HG03060 (cell line): ENCODE results near the gene FAM174C.
A peak's percentile ranks its signal among the peaks of the same experiment; 100 is the strongest.
"Not testable (repeated sequence)": the region's sequence is repeated elsewhere in the genome, so short reads cannot be mapped to it uniquely, and the experiment has no call there.

Experiments used
- ATAC-seq: cut with Tn5 transposase; IDR thresholded peaks from one replicate; pipeline ENCODE4 v1.9.1; 2021; ENCODE audit warnings: low read depth, moderate number of reproducible peaks; ENCODE audit not compliant: unreplicated experiment

FAM174C gene

DNA sequence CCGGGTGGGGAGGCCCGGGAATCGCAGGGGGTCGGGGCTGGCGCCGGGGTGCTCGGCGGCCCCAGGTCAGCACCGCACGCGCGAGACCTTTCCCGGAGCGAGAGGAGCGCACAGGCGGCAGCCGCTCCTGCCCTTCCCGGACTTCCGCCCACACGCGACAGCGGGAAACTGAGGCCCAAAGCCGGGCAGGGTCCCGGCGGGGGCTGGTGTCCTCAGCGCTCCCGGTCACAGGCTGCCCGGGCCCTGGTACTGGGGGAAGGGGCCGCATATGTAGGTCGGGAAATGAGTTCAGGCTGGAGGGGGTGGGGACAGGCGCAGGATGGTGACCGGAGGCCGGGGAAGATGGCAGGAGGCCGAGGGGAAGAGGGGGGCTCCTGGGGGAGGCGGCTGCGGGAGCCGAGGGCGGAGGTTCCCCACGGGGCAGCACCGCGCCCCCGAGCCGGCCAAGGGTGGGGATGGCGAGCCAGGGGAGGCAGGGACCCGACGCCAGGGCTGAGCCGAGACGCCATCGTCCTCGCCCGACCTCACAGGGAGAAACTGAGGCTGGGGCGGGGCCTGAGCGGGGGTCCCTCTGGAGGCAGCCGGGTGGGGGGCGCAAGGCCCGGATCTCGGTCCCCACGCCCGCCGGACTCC lies 38.2 kb upstream of the FAM174C start:
- ATAC-seq = no peak

DNA sequence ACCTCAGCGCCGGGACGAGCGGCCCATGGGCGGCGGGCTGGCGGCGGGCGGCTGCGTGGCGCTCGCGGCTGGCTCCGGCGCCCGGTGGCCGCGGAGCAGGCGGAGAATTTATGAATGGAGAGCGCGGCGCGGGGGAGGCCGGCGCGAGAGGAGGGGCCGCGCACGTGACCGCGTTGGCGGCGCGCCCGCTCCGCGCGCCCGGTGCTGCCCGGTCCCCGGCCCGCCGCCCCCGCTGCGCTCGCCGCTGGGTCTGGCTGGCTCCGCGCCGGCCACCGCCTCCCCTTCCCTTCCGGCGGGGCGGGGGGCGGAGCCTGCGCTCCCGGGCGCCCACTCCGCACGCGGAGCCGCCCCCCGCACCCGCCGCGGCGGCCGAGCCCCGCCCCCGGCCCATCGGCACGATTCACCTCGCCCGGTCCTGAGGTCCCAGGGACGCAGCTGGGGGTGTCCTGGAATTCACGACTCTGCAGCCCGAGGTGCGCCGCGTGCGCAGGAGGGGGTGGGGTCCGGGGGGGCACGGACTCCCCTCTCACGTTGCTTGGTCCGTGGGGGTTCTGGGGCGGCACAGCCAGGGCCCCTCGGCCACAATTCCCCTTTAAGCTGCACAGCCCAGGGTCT lies 37.5 kb upstream of the FAM174C start, which contains the start of gene CBARP:
Gene CBARP, minus strand, starts transcription at position 252 of the 615 bp plus-strand sequence. CDS start 1,905 bp downstream, outside the sequence.
- ATAC-seq = no peak

DNA sequence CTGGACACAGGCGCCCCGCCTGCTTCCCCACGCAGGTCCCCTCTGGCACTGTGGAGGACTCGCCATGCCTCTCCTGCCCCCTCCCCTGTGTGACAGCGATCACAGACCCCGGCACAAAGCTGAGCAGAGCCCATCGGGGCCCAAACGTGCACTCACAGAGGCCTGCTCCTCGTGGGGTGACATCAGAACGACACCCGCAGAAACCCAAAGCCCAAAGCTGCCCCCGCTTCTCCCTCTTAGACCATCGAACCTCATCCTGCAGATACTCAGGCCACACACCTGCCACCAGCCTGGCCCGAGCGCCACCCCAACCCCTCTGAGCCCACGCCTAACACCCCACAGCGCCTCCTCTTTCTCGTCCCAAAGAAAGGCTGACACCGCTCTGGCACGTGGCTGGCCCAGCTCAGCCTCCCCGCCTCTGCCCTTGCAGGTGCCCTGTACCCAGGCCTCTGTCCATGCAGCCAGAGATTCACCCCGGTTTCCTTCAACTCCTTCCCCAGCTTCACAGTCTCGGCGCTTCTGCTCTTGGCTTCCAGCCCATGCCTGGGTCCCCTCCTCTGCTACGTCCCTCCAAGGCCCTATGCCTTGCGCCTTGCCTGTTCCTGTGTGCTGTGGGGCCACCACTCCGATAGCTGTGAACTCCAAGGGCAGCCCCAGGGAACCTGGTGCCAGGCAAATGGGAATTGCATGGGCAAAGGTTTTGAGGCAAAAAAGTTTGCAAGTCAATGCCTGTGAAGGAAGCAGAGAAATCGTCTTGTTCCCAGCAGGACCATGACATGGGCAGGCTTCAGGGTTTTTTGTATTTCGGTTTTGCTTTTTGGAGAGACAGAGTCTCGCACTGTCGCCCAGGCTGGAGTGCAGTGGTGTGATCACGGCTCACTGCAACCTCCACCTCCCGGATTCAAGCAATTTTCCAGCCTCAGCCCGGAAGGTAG lies 36.7 kb upstream of the FAM174C start:
- no peak for ATAC-seq

DNA sequence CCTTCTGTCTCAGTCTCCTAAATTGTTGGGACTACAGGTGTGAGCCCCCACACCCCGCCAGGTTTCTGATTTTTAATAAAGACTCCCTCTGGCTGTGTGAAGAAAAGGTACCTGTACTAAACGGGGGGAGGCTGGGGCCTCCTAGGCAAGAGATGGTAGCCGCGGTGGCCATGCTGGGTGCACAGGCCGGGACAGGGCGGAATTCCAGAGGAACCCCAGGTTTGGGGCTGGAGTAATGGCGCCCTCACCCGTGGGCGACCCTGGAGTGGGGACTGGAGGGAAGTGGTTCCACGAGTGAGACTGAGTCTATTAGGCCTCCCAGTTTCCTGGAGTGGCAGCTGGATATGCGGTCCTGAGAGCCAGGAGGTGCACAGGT lies 35.9 kb upstream of the FAM174C start:
- ATAC-seq = no peak

DNA sequence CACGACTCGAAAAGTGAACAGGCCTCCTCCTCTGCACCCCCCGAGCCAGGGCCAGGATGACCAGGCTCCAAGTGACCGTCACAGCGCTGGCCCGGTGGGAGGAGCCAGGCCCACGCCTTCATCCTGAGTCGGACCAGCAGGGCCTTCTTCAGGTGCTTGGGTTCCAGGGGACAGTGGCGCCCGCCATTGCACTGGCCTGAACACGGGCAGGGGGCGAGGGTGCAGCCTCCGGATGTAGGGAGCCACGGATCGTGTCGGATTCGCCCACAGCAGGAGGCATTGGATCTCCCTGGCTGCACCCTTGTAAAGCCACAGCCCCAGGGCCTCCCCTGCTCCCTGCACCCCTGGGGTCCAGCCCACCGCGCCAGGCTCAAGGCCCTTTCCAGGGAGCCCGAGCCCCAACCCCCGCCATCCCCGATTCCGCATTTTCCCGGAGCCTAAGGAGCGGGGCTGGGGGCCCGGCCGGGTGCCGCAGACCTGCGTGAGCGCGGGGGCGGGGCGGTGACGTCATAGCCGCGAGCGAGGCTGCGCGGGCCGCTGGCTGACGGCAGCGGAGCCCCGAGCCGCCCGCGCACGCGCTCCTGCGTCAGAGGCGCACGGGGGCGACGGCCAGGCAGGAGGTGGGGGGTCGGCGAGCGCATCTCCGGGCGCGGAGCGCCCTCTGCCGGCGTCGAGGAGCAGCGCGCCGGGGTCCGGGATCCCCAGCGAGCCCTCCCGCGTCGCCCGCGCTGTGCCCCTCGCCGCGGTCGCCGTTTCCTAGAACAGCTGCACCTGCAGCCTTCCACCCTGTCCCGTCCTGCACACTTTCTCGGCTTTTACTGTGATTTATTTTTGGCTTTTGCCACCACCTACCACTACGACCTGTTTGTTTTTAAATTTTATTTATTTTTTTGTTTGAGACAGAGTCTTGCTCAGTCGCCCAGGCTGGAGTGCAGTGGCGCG lies 35.3 kb upstream of the FAM174C start:
- ATAC-seq = no peak

DNA sequence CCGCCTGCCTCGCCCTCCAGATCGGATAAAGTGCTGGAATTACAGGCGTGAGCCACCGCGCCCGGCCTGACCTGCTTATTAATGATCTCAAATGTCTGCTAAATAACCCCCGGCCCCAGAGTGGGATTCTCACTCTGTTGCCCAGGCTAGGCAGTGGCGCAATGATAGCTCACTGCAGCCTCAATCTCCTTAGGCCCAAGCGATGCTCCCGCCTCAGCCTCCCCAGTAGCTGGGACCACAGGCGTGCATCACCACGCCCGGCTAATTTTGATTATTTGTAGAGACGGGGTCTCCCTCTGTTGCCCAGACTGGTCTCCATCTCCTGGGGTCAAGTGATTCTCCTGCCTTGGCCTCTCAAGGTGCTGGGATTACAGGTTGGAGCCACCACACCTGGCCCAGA lies 34.4 kb upstream of the FAM174C start:
- no peak for ATAC-seq

DNA sequence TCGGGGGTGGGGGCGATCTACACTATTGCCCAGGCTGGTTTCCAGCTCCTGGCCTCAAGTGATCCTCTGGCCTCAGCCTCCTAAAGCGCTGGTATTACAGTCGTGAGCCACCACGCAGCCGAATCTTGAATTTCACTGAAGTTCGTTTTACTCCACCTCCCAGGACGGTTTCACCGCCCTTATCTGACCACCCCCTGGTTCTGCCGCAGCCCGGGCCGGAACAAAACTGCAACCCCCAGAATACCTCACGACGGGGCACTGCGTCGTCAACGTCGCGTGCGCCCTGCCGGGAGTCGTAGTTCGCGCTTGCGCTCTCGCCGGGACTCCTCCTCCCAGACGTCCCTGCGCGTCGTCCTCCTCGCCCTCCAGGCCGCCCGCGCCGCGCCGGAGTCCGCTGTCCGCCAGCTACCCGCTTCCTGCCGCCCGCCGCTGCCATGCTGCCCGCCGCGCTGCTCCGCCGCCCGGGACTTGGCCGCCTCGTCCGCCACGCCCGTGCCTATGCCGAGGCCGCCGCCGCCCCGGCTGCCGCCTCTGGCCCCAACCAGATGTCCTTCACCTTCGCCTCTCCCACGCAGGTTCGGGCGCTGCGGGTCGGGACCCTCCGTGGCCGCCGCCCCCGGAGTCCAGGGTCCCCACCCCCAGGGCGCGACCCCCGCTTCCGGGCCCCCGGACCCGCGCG lies 33.8 kb upstream of the FAM174C start, which contains the start of gene ATP5F1D:
Gene ATP5F1D, plus strand, starts transcription at position 335 of the 679 bp plus-strand sequence. Its CDS starts 100 bp downstream, at position 435.
- peak; percentile 48 for ATAC-seq

DNA sequence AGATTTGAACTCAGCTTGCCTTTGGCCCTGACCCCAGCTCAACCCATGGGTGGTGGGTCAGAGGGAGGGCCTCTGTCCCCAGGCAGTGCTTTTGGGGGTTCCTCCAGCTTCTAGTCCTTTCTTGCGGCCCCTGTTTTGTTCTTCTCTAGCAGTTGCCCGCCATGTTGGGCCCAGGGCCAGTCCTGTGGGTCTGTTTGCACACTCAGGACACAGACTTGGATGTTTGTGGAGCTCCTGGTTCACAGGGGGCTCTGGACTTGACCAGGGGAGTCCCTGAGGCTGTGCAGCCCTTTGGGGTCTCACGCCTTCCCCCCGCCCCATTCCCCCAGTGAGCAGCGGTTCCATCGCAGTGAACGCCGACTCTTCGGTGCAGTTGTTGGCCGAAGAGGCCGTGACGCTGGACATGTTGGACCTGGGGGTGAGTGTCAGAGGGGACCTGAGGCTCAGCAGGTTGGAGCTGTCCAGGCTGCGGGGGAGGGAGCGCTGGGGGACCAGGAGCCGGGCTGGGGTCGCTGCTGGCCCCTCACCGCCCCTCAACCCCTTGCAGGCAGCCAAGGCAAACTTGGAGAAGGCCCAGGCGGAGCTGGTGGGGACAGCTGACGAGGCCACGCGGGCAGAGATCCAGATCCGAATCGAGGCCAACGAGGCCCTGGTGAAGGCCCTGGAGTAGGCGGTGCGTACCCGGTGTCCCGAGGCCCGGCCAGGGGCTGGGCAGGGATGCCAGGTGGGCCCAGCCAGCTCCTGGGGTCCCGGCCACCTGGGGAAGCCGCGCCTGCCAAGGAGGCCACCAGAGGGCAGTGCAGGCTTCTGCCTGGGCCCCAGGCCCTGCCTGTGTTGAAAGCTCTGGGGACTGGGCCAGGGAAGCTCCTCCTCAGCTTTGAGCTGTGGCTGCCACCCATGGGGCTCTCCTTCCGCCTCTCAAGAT lies 31.3 kb upstream of the FAM174C start:
- no peak for ATAC-seq

DNA sequence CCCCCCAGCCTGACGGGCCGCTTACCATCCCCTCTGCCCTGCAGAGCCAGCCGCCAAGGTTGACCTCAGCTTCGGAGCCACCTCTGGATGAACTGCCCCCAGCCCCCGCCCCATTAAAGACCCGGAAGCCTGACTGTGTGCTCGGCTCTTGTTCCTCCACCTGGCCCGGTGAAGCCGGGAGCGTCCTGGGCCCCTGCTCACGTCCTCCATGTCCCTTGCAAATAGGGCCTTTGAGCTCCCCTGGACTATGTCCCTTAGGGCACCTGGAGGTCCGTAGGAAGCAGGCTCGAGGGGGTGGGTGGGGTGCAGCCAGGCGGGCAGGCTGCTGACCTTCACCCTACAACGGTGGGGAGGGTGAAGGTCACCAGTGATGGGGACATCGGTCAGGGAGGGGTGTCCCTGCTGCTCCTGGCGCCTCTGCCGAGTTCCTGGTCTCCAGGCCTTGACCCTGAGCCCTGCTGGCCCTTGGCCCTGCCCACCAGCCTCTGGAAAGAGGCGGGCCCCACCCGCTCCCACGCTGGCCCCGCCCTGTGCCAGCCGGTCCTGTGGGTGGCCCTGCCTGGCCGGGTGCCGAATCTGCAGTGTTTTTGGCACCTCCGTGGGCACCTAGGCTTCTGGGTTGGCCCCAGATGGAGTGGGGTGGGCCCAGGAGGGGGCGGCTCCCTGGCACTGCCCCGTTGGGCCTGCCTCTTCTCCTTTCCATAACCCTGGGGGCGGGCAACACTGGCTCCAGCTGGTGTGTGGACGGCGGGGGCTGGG lies 30.5 kb upstream of the FAM174C start:
- ATAC-seq = no peak

DNA sequence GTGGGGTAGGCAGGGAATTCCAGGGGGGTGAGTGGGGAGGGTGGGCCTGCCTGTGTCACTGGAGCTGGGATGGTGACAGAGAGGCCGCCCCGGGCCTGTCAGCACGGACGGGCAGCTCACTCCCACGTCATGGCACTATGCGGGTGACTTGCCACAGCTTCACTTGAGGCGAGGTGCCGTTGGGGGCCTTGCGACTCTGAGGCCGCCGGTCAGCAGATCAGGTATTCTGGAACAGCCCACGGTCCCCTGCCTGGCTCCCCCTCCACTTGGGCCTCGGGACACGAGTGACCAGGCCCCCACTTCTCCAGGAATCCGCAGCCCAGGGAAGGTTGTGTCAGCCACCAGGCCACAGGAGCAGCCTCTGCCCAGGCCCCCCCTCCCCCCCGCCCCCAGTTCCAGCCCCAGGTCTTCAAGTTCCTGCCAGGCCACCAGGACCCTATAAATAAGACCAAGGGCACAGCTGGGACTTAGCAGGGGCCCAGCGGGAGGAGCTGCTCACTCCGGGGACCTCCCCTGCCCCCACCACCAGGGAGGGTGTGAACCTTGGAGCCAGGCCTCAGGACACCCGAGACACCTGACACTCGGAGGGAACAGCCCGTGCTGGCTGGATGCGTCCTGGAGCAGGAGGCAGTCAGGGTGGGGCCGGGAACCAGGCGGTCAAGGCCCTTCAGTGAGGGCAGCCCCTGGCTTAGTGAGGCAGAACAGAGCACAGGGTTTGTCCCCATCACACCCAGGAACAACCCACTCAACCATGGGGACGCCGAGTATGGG lies 29.7 kb upstream of the FAM174C start:
- ATAC-seq = no peak

DNA sequence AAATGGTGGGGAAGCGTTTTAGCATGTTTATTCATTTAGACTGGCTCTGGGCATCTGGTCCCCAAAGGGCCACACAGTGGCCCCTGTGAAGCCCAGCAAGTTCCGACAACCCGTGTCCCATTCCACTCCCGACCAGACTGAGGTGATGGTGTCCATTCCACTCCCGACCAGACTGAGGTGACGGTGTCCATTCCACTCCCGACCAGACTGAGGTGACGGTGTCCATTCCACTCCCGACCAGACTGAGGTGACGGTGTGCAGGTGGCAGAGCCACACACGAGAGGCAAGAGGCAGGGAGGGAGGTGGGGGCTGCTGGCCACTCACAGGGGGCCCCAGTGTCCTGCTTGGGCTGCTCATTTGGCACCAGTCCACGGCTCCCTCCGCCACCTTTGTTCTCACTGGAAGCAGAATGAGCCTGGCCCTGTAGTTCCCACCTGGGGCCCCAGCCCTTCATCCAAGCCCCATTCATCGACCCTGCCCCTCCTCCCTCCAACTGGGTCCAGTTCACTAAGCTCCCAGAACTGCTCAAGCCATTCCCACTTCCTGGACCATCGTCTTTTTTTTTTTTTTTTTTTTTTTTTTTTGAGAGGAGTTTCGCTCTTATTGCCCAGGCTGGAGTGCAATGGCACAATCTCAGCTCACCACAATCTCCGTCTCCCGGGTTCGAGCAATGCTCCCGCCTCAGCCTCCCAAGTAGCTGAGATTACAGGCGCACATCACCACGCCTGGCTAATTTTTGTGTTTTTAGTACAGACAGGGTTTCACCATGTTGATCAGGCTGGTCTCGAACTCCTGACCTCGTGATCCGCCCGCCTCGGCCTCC lies 28.9 kb upstream of the FAM174C start:
- ATAC-seq = not testable (repeated sequence)

DNA sequence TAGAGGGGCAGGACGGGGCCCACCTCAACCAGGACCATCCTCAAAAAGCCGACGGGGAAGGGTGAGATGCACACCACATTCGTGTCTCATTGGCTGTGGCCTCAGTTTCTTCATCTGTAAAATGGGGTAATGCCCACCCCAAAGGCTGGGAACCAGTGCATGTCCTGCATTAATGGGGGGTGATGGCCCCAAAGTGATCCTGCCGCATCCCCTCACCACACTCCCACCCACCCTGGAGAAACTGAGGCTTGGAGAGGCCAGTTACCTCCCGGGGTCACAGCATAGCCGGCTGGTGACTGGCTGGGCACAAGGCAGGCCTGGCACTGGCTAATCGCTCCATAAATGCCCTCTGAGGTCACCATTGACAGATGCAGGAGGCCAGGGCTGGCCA lies 27.6 kb upstream of the FAM174C start:
- ATAC-seq = no peak

DNA sequence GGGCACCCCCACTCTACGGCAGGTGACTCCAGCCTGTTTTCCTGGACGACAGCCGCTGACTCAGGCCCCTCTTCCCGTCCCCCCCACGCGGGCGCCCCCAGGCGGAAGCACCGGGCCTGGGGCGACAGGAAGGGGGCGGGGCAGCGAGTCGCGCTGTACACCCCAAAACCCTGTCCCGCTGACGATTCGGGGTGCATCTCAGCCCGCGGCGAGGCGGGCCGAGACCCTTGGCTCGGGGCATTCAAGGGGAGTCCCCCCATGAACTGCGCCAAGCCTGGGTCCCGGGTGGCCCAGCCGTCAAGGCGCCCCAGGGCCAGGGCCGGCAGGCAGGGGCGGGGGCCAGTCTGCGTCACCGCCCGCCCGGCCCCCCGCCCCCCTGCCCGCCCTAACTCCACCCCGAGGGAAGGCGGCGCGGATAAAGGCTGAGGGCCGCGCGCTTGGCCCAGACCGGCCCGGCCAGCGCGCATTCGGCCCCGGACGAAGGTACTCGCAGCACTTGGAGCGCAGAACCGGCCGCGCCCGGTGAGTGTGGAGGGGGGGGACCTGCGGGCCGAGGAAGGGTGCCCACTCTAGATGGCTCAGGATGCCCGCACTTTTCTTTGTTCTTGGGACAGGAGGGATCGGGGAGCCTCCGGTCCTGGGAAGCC lies 27.1 kb upstream of the FAM174C start, which contains the start of gene MIDN:
Gene MIDN, plus strand, starts transcription at position 445 of the 647 bp plus-strand sequence. CDS start 1,714 bp downstream, outside the sequence.
- peak; percentile 7 for ATAC-seq

DNA sequence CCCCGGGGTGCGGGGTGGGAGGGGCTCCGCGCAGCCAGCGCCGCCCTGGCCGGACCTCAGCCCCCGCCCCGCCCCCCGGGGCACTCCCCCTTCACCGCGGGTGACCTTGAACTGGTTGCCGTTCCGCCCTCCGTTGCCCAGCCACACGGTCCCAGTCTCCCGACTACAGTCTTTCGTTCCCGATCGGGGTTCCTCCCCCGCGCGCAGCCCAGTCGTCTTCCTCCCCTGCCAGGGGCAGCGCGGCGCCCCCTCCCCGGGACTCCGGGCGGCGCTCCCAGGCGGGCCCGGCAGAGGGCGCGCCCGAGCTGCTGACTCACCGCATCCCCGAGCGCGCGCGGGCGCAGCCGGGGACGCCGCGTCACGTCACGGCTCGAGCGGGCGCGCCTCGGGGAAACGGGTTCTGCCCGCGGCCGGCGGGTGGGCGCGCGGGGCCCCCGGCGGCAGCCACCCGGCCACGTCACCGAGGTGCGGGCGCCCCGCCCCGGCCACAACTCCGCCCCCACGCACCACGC lies 26.5 kb upstream of the FAM174C start:
- ATAC-seq = peak; percentile 12

DNA sequence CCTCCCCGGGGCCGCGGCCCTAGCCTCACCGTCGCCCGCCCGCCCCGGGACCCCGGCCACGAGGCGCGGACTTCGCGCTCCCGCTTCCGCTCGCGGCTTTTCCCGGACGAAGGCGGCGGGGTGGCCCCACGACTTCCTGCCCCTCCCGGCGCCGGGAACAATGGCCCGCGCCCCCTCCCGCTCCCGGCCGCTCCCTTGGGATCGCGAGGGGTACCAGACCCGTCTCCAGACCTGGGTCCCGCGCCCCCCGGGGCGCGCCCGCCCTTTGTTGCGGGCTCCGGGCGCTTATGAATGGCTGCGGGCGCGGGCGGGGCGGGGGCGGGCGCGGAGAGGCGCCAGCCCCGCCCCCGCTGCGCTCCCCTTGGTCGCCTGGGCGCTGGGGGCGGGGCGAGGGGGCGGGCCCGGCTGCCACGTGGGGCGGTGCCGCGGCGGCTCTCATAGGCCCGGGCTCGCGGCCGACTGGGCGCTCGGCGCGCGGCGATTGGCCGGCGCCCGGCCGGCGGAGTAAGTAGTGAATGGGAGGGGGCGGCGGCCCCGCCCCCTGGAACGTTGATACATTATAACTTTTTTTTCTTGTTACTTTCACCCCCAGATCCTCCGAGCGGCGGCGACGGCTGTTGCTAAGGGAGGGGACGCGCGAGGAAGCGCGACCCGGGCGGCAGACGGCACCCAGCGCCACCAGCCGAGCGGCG lies 25.9 kb upstream of the FAM174C start:
- peak; percentile 26 for ATAC-seq
